ENCODE data around the gene PLA2G2D.

DNA sequence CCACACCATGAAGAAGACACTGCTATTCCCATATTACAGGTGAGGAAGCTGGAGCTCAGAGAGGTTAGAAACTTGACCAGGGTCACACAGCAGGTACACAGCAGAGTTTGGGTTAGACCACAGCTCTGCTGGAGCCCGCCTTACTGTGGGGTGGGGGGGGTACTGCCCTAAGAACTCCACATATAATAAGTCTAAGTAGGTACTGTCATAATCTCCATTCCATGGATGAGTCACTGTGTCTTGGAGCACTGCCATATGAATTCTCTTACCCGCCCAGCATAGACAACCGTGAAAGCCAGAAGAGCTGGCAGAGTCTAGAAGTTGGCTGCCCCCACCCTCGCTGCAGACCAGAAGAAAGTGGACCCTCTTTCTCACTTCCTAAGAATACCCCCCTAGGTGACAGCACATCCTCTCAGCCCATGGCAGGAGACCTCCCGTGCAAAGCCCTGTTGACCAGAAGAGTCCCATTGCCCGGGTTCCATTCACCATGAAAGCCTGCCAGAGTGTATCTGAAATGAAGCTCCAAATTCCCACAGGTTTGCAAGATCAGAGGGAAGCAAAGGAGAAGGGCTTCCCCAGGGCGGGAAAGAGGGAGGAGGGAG is 5.2 kb upstream of the PLA2G2D start:
- no peak for TF ChIP-seq ZBTB33 (IDR thresholded peaks at IDR 0.05)
- no peak for TF ChIP-seq CTCF (IDR thresholded peaks at IDR 0.05; ENCODE audit: low read depth, low read length, missing input control)
- no peak for TF ChIP-seq HNF4G (IDR thresholded peaks at IDR 0.05)
- no peak for TF ChIP-seq RAD21 (IDR thresholded peaks at IDR 0.05)
- no peak for TF ChIP-seq NR2F2 (IDR thresholded peaks at IDR 0.05)
- no peak for TF ChIP-seq SP1 (IDR thresholded peaks at IDR 0.05)
- TF ChIP-seq YY1 (IDR thresholded peaks at IDR 0.05): no peak
- TF ChIP-seq FOXA1 (IDR thresholded peaks at IDR 0.05): no peak
- TF ChIP-seq JUND (IDR thresholded peaks at IDR 0.05): no peak
- no peak for TF ChIP-seq TAF1 (conservative IDR thresholded peaks at IDR 0.05)

All from liver (tissue), 3 donors.